GM13976 (cell line): ENCODE results near the gene FADS1.

ENCODE experiments used
- DNase-seq: peaks from one replicate; pipeline ENCODE4 v3.0.0; 2012; ENCODE audit warnings: low spot score
- in situ Hi-C: fragments of 300-500 bp; cut with MboI; formaldehyde crosslinking; loops from one replicate; pipeline ENCODE4 v1.12.0; 2022; ENCODE audit warnings: low sequenced_read_pairs, mixed read lengths, inconsistent platforms; ENCODE audit not compliant: unreplicated experiment
- TF ChIP-seq, protein P1 (sequence below): IDR thresholded peaks from 2 replicates; pipeline ENCODE4 v1.5.1; 2012; ENCODE audit warnings: borderline replicate concordance, mild to moderate bottlenecking; ENCODE audit not compliant: insufficient read depth; ENCODE audit errors: extremely low read depth, missing control alignments, control extremely low read depth

Gene FADS1

DNA sequence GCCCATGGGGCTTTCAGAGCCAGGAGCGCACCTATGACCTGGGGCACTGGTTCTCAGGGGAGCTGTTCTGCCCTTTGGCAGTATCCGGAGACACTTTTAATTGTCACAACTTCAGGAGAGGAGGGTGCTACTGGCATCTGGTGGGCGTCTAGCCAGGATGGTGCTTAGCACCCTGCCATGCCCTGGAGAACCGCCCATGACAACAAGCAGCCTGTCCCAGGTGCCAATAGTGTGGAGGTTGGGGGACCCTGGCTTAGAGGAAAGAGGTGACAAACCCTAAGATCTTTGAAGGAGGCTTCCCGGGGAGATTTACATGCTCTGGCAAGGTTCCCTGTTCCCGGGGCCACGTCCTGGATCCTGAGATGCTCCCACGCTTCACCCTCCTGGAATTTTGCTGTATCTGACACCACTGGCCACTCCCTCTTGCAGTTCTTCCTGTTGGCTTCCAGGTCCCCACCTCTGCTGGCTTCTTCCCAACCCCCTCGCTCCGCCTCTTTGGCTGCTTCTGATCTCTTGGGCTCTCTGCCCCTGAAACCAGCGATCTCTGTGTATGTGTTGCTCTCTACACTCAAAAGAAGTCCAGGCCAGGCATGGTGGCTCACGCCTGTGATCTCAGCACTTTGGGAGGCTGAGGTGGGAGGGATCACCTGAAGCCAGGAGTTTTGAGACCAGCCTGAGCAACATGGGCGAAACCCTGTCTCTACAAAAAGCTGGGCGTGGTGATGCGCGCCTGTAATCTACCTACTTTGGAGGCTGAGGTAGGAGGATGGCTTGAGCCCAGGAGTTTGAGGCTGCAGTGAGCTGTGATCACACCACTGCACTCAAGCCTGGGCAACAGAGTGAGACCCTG lies 43.5 kb upstream of the FADS1 start:
- TF ChIP-seq, protein P1, sequence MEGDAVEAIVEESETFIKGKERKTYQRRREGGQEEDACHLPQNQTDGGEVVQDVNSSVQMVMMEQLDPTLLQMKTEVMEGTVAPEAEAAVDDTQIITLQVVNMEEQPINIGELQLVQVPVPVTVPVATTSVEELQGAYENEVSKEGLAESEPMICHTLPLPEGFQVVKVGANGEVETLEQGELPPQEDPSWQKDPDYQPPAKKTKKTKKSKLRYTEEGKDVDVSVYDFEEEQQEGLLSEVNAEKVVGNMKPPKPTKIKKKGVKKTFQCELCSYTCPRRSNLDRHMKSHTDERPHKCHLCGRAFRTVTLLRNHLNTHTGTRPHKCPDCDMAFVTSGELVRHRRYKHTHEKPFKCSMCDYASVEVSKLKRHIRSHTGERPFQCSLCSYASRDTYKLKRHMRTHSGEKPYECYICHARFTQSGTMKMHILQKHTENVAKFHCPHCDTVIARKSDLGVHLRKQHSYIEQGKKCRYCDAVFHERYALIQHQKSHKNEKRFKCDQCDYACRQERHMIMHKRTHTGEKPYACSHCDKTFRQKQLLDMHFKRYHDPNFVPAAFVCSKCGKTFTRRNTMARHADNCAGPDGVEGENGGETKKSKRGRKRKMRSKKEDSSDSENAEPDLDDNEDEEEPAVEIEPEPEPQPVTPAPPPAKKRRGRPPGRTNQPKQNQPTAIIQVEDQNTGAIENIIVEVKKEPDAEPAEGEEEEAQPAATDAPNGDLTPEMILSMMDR = no peak
- in situ Hi-C loops = no loop called here
- DNase-seq = no peak

DNA sequence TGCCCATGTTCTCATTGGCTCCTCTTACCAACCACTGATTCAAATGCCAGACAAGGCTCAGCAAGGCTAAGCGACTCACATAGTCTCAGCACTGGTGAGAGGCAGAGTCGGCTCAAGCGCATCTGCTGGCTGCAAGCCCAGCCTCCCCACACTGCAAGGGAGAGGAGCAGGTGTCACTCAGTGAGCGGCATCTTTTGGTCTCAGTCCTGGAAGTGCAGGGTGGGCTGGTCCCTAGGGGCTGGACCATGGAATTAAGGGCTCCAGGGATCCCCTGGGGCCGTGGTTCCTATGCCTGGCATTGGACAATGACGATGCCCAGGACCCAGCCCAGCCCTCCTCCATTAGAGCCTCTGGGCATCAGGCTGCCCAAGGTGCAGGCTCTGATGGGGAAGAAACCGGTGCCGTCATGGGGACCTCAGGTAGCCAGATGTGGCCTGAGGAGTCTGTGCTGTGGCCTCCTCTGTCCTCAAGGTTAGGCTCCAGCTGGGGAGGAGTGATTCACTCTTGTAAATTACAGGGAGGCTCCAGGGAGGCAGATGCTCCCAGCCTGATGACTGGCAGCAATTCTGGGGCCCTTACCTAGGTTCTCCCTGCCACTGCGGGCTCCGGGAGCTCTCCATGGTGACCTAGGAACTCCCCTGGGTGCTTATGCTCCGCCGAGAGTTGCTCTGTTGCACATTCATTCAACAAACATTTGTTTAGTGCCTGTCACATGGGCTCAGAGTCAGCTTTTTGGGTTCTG lies 39.3 kb upstream of the FADS1 start:
- DNase-seq = no peak
- TF ChIP-seq, protein P1 = no peak
- in situ Hi-C loops = no loop called here

DNA sequence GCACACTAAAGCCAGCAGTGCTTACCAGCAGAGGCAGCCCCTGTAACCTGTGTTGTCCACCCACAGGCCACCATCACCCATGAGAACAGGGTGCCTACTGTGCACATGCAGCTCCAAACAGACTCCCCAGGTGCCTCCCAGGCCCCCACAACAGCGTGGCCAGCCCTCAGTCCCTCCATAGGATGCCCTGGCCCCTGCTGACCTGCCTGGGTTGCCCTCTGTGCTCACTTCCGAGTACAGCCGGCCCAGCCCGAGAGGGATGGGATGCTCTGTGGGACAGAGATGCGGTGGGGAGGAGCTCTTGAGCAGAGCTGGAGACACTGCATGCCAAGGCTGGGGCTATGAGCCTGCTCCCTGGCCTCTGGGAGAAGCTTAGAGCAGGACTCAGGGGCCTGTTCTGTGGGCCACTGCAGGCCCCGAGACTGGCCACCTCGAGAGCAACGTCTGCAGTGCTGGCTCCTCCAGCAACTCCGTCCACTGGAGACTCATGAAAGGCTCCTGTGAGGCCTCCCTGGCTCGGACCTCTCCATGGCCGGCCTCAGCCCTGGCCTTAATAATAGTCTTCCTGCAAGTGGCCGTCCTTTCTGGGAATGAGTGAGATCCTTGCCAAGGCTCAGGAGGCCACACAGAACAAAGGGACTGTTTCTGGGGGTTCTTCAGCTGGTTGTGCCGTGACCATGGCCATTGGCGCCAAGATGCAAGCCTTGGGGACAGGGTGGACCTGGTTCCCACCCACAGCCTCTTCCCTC lies 38.3 kb upstream of the FADS1 start:
- in situ Hi-C loops = no loop called here
- no peak for DNase-seq
- TF ChIP-seq, protein P1 = no peak

DNA sequence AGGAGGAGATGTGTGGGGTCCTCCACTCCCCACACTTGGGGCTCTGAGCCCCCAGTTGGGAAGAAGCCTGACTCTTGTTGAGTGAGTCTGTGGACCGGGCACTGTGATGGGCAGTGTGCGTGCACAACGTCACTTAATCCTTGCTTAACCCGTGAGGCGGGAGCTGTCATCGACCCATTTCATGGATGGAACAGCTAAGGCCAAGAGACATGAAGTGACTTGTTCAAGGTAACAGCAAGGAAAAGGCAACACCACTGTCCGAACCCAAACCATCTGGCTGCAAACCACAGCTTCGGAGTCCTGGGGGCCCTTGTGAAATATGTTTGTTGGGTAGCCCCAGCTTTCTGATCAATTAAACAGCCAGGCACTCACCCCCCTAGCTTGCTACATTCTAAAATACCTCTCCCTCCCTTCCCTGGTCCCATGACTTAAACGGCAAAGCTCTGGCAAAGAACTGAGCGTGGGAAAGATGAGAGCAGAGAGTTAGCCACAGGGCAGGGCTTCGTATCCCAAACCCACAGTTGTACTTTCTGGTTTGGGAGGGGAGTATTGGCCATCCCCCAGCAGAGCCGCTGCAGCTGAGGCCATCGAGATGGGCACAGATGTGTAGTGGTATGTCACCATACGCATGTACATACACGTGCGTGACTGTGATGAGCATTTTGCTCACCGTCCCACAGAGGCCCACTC lies 37.5 kb upstream of the FADS1 start:
- no peak for DNase-seq
- TF ChIP-seq, protein P1 = no peak
- in situ Hi-C loops = no loop called here

DNA sequence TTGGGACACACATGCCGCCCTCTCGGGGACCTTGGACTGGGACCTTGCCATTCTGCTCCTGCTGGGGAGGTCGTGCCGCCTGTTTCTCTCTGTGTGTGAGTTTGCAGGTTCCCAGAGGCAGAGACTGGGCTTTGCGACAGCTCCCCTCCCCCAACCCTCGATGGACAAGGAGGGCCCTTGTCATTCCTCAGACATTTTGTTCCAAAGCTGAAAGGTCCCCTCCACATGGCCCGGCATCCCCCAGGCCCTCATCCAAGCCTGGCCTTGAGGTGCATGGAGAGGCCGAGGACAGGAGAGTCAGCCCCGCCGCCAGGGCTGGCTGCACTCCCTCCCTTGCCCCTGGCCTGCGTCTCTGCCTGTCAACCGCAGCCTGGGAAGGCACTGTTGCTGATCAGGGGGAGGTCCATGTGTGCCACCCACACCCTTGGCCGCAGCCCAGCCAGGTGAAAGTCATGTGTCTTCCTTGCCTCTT lies 36.9 kb upstream of the FADS1 start:
- DNase-seq = no peak
- TF ChIP-seq, protein P1 = no peak
- in situ Hi-C loops = no loop called here

DNA sequence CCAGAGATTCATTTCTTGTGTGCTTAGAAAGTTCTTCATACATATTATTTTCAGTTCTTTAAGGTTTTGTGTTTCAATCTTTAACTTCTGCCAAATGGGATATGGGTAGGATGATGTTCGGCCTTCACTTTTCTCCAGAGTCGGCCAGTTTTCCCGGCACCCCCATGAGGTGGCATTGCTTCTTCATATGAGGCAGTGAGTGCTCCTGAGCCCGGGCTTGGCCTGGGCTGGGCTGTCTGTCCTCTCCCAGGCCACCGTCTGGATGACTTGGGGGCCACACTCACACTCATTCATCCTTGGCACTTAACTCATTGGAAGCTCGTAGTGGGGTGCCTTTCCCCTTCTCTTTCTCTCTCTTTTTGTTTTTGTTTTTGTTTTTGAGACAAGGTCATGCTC lies 35.1 kb upstream of the FADS1 start:
- in situ Hi-C loops = no loop called here
- no peak for DNase-seq
- TF ChIP-seq, protein P1 = no peak
